BJ (cell line): ENCODE measurements around the gene RNF208. TPM values are rescaled to one million over a fixed set of nuclear protein-coding genes. Genes with fewer than 3 reads are reported as not detected.
"Not testable (repeated sequence)": the region's sequence is repeated elsewhere in the genome, so short reads cannot be mapped to it uniquely, and the experiment has no call there.

Experiments
- CTCF ChIA-PET: fragments of 350-600 bp; formaldehyde crosslinking; extraction: SDS; loops from one replicate; lab custom pipeline; 2021; ENCODE audit warnings: antibody characterized with exemption, inconsistent platforms; lab: Yijun Ruan, JAX
- POLR2A ChIA-PET: fragments of 300-600 bp; sonication (Branson Sonifier 250); formaldehyde crosslinking; extraction: SDS; loops from one replicate; lab custom pipeline; 2021; ENCODE audit warnings: antibody characterized with exemption; lab: Charles Lee
- DNase-seq: peaks from one replicate; pipeline ENCODE4 v3.0.0-alpha.2; 2011; ENCODE audit warnings: low read depth
- H3K27me3 ChIP-seq: 2 replicates; pipeline ENCODE4 v1.6.0; 2011; ENCODE audit warnings: low read length; ENCODE audit not compliant: control insufficient read depth, insufficient read depth
- H3K36me3 ChIP-seq: 2 replicates; pipeline ENCODE4 v1.5.1; 2011; ENCODE audit warnings: low read length; ENCODE audit not compliant: control insufficient read depth, insufficient read depth
- H3K4me3 ChIP-seq: 2 replicates; pipeline ENCODE4 v1.5.1; 2011; ENCODE audit warnings: low read depth, mild to moderate bottlenecking, control low read depth, low read length
- polyA plus RNA-seq: library from polyadenylated mRNA; depleted of rRNA; stranded (reverse); fragments of >200 nt; gene quantifications from 2 replicates; pipeline ENCODE4 v1.2.3, GENCODE V29; 2011
- TF ChIP-seq, protein P1 (sequence below): IDR thresholded peaks from 2 replicates; pipeline ENCODE4 v1.5.1; 2011; ENCODE audit warnings: low read depth, mild to moderate bottlenecking, control low read depth, inconsistent platforms, low read length, moderate library complexity; ENCODE audit not compliant: insufficient read depth

Gene RNF208
- polyA plus RNA-seq, 1 experiment: 0.39 TPM

DNA sequence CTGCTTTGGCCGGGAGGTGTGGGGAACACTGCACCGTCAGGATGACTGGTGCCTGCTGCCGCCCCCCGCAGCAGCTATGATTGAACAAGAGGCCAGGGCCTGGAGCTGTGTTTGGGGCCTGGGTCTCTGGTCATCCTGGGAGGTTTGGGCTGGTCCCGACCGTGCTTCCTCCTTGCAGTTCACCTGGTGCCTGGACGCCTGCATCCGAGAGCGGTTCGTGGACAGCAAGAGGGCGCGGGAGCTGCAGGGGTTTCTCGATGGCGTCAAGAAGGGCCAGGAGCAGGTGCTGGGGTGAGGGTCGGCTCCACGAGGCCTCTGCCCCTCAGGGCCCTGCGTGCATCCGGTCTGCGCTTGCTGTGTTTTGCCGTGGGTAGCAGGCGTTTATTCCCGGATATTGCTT is 42.0 kb upstream of the RNF208 start:
- ChIA-PET POLR2A (no interaction called here), CTCF (interaction anchor here (3.1 kb wide), 1 partner anchor 27 kb away, joined by 9 read pairs; no protein-coding TSS in a partner anchor)
- TF ChIP-seq, protein P1, sequence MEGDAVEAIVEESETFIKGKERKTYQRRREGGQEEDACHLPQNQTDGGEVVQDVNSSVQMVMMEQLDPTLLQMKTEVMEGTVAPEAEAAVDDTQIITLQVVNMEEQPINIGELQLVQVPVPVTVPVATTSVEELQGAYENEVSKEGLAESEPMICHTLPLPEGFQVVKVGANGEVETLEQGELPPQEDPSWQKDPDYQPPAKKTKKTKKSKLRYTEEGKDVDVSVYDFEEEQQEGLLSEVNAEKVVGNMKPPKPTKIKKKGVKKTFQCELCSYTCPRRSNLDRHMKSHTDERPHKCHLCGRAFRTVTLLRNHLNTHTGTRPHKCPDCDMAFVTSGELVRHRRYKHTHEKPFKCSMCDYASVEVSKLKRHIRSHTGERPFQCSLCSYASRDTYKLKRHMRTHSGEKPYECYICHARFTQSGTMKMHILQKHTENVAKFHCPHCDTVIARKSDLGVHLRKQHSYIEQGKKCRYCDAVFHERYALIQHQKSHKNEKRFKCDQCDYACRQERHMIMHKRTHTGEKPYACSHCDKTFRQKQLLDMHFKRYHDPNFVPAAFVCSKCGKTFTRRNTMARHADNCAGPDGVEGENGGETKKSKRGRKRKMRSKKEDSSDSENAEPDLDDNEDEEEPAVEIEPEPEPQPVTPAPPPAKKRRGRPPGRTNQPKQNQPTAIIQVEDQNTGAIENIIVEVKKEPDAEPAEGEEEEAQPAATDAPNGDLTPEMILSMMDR: no peak
- DNase-seq: no peak
- Histone ChIP-seq H3K27me3 (no peaks in the 10 kb centered on the region), H3K36me3 (peaks cover 27% of the 10 kb centered on the region), H3K4me3 (no peak overlapping the region)

DNA sequence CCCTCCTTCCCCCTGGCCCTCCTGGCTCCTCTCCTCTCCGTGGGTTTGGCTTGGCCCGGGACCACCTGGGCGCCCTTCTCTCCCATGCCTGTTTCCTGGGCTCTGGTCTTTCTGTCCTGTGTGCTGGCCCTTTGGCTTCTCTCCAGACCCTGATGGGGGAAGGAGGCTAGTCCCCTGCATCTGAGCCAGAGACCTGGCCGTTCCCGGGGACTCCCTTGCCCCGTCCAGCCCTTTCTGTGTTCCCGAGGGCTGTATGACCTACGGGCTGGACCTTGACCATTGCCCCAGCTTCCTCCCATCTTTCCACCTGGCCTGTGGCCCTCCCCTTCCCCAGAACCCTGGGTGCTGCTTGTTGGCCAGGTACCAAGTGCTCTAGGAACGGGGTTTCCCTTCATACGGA is 41.5 kb upstream of the RNF208 start:
- POLR2A ChIA-PET: no interaction called here

DNA sequence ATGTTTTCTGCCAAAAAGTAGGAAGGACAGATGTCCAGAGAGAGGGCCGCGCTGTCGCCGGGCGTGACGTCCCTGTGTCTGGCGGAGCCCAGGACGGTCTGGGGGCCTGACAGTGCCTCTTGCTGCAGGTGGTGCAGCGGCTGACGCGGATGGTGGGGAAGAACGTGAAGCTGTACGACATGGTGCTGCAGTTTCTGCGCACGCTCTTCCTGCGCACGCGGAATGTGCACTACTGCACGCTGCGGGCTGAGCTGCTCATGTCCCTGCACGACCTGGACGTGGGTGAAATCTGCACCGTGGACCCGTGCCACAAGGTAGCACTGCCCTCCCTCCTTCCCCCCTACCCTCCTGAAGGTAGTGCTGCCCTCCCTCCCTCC is 40.9 kb upstream of the RNF208 start:
- Histone ChIP-seq H3K4me3 (no peak overlapping the region), H3K36me3 (peaks cover 25% of the 10 kb centered on the region), H3K27me3 (no peaks in the 10 kb centered on the region)
- POLR2A ChIA-PET: no interaction called here
- CTCF ChIA-PET: interaction anchor here (1.1 to 1.2 kb wide), 2 partner anchors 22 to 26 kb away, joined by 3 to 4 read pairs; partner anchors contain the start of gene TUBB4B
- DNase-seq: no peak
- TF ChIP-seq, protein P1: no peak

More for the DNA sequence above, 41.5 kb upstream of the RNF208 start:
- no peak for DNase-seq
- peaks cover 25% of the 10 kb centered on the region for H3K36me3 ChIP-seq
- TF ChIP-seq, protein P1: no peak
- H3K27me3 ChIP-seq: no peaks in the 10 kb centered on the region
- no peak overlapping the region for H3K4me3 ChIP-seq
- CTCF ChIA-PET: no interaction called here

DNA sequence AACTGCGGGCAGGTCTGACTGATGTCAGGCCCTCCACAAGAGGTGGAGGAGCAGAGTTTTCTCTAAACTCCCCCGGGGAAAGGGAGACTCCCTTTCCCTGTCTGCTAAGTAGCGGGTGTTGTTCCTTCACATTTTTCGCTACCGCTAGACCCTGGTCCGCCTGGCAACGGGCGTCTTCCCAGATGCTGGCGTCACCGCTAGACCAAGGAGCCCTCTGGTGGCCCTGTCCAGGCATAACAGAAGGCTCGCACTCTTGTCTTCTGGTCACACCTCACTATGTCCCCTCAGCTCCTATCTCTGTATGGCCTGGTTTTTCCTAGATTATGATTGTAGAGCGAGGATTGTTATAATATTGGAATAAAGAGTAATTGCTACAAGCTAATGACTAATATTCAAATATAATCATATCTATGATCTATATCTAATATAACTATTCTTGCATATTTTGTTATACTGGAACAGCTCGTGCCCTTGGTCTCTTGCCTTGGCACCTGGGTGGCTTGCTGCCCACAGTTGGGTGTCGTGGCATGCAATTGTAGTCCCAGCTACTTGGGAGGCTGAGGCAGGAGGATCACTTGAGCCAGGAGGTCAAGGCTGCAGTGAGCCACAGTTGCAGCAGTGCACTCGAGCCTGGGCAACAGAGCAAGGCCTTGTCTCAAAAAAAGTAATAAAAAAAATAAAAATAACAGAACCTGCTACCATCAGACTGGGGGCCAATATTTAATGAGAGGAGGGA is 40.3 kb upstream of the RNF208 start:
- H3K36me3 ChIP-seq: peaks cover 24% of the 10 kb centered on the region
- CTCF ChIA-PET: interaction anchor here (1.1 to 1.9 kb wide), 5 partner anchors 11 to 26 kb away, joined by 3 to 6 read pairs (median 3); partner anchors contain the start of gene TUBB4B
- H3K4me3 ChIP-seq, H3K27me3 ChIP-seq, POLR2A ChIA-PET, DNase-seq: not testable (repeated sequence)
- TF ChIP-seq, protein P1: peak; percentile 55

GRCh38 chr9:137256856-137257255 is 34.8 kb upstream of the RNF208 start:
- no peak for DNase-seq
- Histone ChIP-seq H3K27me3 (no peaks in the 10 kb centered on the region), H3K36me3 (peaks cover 5% of the 10 kb centered on the region), H3K4me3 (no peak overlapping the region)
- POLR2A ChIA-PET: no interaction called here
- TF ChIP-seq, protein P1: no peak
- CTCF ChIA-PET: interaction anchor here (1.1 kb wide), 1 partner anchor 20 kb away, joined by 5 read pairs; no protein-coding TSS in a partner anchor
